ENCODE results near the gene ADGRL3.

DNA sequence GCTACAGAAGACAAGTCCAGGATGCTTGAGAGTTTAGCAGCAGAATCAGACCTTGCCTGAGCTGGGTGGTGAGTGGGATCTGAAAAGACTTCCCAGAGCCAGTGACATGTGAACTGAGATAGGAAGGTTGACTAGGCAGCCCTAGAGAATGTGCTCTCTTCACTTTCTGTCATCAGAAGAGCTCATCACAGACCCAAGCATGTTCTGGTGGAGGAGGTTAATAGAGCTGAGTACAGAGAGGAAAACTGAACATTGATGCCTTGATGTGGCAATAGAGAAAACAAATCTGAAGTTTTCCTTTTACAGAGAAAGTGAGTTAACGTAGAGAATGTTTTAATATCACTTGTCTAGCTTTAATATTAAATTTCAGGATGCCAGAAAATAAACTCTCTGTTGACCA lies 17.1 kb downstream of the ADGRL3 start:
- TF ChIP-seq, protein P1, sequence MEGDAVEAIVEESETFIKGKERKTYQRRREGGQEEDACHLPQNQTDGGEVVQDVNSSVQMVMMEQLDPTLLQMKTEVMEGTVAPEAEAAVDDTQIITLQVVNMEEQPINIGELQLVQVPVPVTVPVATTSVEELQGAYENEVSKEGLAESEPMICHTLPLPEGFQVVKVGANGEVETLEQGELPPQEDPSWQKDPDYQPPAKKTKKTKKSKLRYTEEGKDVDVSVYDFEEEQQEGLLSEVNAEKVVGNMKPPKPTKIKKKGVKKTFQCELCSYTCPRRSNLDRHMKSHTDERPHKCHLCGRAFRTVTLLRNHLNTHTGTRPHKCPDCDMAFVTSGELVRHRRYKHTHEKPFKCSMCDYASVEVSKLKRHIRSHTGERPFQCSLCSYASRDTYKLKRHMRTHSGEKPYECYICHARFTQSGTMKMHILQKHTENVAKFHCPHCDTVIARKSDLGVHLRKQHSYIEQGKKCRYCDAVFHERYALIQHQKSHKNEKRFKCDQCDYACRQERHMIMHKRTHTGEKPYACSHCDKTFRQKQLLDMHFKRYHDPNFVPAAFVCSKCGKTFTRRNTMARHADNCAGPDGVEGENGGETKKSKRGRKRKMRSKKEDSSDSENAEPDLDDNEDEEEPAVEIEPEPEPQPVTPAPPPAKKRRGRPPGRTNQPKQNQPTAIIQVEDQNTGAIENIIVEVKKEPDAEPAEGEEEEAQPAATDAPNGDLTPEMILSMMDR (IDR thresholded peaks at IDR 0.05; ENCODE audit: insufficient read depth, low read length, poor library complexity, severe bottlenecking): no peak
- TF ChIP-seq EZH2phosphoT487 (conservative IDR thresholded peaks at IDR 0.05; ENCODE audit: low read length): no peak
